NCI-H128 (cell line): ENCODE measurements around the gene EPHA10.
A peak's percentile ranks its signal among the peaks of the same experiment; 100 is the strongest.
"Not testable (repeated sequence)": the region's sequence is repeated elsewhere in the genome, so short reads cannot be mapped to it uniquely, and the experiment has no call there.

Source experiments
- DNase-seq: peaks from one replicate; lab custom pipeline; 2025; ENCODE audit not compliant: unreplicated experiment; lab: John Stamatoyannopoulos, UW

EPHA10 gene

DNA sequence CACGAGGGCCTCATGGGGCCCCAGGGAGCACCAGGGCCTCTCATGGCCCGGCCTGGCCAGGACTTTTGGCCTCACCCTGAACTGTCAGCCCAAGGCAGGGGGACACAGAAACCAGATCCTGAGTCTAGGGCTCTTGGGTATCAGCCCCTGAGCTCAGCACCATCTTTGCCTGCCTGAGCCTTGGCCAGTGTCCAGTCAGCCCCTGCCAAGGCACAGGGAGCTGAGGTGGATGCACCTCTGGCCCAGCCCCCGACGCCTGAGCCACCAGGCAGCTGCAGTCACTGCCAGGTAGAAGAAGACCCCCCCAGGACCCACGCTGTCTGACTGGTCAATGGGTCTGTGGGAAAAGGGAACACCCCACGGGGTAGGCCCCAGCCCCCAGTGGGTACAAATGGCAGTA is 47.3 kb downstream of the EPHA10 start:
- no peak for DNase-seq

DNA sequence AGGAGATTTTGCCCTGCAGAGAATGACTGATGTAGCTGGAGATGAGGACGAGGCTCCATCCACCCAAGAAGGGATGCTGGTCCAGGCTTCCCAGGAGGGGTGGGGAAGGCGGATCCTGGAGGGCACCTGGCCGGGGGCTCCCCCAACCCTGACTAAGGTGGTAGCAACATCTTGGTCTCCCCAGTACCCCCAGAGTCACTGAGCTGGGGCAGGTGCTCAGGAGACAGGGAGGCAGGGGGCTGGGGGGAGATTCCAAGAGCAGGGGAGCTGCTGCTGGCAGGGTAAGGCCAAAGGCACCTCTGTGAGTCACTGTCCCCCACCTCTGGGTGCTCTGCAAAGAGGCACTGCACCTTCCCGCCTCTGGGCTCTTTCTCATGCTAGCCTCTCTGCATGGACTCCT is 48.6 kb downstream of the EPHA10 start:
- no peak for DNase-seq

DNA sequence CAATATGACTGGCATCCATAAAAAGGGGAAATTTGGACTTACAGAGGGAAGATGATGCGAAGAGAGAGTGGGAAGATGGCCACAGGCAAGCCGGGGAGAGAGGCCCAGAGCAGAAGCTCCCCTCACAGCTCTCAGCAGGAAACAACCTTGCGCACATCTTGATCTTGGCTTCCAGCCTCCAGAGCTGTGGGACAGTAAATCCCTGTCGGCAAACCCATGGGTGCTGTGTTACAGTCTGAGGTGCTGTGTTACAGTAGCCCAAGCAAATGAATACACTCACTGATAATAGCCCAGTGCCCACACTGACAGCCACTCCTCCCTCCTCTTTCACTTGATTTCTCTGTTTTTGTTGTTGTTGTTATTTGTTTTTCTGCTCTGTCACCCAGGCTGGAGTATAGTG is 50.2 kb downstream of the EPHA10 start:
- no peak for DNase-seq

GRCh38 chr1:37714226-37714625 is 50.7 kb downstream of the EPHA10 start:
- no peak for DNase-seq

DNA sequence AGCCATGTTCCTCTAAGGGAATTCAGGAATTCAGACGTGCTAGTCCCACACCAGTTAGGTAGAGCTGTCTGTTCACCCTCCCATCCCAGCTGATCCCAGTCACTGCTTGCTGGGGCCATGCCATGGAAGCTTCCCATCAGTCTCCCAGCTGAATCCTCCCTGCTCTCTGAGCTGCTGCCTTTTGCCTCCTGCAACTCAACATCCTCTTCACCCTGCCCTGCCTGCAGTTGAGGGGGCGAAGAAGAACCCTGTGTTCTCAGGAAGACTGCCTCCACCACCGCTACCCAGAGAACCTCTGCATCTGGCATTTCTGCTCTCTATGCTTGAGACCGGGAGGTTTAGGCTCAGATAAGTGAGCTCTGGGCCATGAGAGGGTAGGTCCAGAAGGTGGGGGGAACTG is 56.4 kb downstream of the EPHA10 start:
- DNase-seq, result no peak

DNA sequence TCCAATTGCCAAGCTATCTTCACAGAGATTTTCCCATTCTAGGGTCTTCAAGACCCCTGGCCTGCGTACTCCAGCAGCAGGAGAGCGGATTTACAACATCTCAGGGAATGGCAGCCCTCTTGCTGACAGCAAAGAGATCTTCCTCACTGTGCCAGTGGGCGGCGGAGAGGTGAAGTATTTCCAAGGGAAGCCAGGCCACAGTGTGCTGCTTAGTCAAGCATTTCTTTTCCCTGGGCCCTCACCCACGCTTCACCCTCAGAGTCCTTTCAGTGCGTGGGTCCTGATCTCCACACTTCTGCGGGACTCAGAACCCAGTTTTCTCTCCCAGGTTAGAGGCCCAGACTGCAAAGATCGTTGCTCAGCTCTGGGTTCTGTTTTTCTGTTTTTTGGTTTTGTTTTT is 59.5 kb downstream of the EPHA10 start:
- no peak for DNase-seq

- DNase-seq, result no peak
Measured at GRCh38 chr1:37704966-37705365, 60.0 kb downstream of the EPHA10 start.

DNA sequence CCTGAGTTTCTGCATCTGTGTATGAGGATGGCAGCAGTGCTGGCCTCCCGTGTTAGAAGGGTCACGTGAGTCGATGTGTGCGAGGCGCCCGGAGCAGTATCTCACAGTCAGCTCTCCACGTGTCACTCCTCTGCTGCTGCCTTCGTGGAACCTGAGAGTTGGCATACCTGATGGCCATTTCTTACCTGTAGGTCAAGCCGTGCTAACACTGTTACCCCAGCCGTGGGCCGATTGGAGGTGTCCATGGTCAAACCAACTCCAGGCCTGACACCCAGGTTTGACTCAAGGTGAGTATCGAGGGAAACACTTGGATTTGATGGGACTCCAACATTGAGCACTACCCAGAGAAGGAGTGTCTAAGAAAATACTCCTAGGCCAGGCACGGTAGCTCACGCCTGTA is 61.9 kb downstream of the EPHA10 start:
- no peak for DNase-seq

DNA sequence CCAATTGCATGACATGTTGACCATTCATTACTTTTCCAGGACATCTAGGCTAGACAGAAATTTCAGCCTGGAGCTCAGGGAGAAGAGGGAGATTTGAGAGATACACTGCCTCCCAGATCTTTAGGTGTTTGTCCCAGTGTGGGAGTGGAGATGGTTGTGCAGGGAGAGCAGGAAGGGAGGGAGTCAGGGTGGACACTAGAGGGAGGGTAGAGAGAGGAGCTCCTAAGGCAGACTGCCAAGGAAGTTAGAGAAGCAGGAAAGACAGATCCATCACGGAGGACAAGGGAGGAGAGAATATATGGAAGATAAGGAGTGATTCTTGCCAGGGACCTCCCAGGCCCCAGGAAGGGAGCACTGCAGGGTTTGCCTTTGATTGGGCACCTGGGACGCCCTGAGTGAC is 63.9 kb downstream of the EPHA10 start:
- no peak for DNase-seq

- no peak for DNase-seq
Measured at GRCh38 chr1:37699147-37699546, 65.8 kb downstream of the EPHA10 start.

DNA sequence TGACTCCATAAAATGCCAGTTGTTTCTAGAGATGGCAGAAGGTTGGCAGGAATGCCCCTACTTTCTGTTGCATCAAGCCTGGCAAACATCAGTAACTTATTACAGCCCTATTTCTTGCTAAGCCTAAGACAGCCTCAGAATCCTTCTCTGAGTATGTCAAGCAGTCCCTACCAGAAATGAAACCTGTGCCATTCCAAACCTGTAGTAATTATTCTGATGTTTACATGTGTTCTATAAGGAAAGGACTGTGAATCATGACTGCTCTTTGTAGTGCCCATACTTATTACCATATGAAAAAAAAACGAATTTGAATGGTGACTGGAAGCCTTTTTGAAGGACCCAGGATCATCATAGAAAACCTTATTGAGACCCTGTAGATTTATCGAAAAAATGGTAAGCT is 67.2 kb downstream of the EPHA10 start:
- DNase-seq, result no peak

- DNase-seq, result no peak
Measured at GRCh38 chr1:37697090-37697489, 67.8 kb downstream of the EPHA10 start.

- DNase-seq, result no peak
Measured at GRCh38 chr1:37692834-37693175, 72.1 kb downstream of the EPHA10 start.

DNA sequence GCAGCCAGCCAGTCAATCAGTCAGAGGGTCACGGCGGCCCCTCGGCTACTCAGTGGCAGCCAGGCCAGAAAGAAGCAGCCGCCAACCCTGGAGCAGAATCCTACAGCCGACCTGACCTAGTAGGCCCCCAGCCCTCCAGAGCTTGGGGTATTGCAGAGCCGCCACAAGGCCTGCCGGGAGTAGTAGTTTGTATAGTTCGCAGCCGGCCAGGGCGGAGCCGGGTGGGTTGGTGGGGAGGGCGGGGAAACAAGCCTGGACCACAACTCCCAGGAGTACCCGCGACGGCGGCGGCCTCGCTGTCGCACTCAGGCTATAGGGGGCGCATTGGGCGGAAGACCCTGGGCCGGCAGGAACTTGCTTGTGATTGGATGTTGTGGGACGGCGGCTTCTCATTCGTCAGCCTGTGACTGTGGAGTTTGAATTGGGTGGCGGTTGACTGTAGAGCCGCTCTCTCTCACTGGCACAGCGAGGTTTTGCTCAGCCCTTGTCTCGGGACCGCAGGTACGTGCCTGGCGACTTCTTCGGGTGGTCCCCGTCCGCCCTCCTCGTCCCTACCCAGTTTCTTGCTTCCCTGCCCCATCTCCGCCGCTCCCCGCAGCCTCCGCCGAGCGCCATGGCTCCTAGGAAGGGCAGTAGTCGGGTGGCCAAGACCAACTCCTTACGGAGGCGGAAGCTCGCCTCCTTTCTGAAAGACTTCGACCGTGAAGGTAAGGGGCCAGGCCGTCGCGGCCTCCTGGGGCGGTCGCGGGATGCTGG is 72.7 kb downstream of the EPHA10 start, which contains the start of gene CDCA8:
Gene CDCA8, plus strand, starts transcription at position 439 of the 756 bp plus-strand sequence. Its CDS starts 175 bp downstream, at position 614.
- peak; percentile 98 for DNase-seq

DNA sequence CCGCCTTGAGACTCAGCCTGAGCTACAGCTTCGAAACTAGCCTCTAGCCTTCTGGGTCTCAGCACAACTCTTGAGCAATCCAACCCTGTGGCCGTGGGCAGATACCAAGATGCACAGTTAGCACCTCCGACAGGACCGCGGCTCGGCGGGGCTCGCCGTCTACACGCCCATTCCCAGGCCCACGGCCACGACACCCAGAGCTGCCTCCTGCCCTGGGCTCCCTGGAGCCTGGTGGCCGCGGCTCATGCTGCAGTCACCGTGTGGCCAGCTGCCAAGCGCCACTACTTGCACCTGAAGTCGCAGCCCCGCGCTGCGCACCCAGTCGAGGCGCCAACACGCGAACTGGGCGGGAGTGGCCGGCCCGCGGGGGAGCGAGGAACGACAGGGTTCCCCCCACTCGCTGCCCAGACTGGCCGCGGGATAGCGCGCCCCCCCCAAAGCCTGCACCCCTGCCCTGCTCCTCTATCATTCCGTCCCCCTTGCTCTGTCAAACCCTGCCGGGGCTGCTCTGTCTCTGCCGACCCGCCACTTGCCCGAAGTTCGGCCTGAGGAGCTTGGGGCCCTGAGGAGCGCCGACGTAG is 73.3 kb downstream of the EPHA10 start:
- DNase-seq, result no peak

- no peak for DNase-seq
Measured at GRCh38 chr1:37688926-37689325, 76.0 kb downstream of the EPHA10 start.

- not testable (repeated sequence) for DNase-seq
Measured at GRCh38 chr1:37687764-37688163, 77.2 kb downstream of the EPHA10 start.

DNA sequence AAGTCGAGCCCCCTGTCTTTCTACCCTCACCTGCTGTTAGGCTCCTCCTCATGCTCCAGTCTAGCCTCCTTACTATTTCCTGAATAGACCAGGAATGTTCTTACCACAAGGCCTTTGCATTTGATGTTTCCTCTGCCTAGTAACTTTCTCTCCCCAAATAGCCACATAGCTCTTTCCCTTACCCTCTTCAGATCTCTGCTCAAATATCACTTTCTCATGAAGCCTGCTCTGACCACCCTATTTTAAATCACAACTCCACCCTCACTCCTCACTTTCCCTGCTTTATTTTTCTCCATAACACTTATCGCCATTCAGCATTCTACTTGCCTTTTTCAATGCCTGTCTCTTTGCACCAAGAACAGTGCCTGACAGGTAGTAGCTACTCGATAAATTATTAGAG is 79.2 kb downstream of the EPHA10 start:
- no peak for DNase-seq

DNA sequence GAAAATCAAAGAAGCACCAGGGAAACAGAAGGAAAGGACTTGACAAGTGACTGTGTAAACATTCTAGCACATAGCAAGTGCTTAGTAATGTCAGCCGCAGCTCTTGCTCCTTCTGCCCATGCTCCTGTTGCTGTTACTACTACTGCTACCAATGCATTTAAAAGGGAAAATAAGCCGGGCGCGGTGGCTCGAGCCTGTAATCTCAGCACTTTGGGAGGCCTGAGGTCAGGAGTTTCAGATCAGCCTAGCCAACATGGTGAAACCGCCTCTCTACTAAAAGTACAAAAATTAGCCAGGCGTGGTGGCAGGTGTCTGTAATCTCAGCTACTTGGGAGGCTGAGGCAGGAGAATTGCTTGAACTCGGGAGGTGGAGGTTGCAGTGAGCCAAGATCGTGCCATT is 80.7 kb downstream of the EPHA10 start:
- DNase-seq, result not testable (repeated sequence)

DNA sequence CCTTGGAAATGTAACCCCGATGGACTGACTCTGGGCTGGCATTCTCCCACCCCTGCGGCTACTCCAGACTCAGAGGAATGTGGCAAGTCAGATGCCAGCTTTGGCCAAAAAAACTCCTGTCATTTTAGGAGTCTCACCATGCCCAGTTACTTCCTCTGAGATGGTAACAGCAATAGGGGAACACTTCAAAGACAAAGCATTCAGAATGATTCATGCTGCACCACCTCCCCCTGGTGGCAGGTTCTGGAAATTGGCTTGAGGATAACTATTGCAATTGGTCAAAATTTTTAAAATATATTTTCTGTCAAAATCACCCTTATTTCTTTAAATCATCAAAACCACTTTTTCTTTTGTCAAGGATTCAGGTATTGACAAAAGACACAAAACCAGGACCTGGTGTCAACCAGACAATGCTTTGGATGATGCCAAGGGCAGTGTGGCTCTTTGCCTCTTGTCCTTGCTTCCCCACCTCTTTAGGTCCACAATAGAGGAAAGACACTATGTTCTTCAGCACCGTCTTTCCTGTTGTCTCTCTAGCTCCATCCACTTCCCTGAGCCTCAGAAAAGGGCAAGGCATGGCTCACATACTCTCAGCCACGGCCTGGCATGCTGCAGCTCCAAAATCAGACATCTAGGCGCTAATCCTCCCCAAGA is 82.5 kb downstream of the EPHA10 start:
- peak; percentile 34 for DNase-seq

DNA sequence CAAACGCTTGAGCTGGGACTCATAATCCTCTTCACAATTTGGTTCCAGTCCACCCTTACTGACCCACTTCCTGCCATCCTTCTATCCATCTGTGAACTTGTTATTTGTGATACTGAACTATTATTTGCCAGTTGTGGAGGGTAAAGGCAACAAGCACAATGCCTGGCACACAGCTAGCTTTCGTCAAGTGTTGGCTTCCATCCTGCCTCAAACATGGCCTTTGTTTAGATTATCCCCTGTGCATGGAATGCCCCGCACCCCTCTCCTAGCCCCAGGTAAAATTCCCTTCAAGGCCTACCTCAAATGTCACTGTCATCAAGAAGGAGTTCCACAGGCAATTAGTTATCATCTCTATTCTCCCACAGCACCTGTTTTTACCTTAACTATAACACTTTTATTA is 84.0 kb downstream of the EPHA10 start:
- DNase-seq, result no peak

- DNase-seq, result no peak
Measured at GRCh38 chr1:37677808-37678207, 87.1 kb downstream of the EPHA10 start.

DNA sequence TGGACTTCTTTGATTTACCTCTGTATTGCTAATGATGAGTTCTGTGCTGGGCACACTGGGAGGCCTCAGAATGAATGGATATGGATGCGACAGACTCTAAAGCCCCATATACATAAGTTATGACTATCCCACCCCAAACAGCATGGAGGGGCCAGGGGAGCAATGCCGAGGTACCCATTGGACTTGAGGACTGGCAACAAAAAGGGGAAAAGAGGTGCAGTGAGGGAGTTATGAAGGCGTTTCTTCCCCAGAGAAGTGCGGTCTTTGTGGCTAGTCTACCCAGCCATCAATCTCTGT is 87.8 kb downstream of the EPHA10 start:
- no peak for DNase-seq
